IgD-negative memory B cell (primary cell): ENCODE results near the gene EVA1A. TPM values are rescaled to one million over a fixed set of nuclear protein-coding genes. Genes with fewer than 3 reads are reported as not detected.

Experiments used
- H3K27ac Mint-ChIP-seq, 3 donors: one replicate each; pipeline ENCODE4 v1.8.0; 2020 to 2022; ENCODE audit warnings: mild to moderate bottlenecking in 3 of 3, mixed read lengths in 3 of 3, moderate library complexity in 1 of 3
- H3K27me3 Mint-ChIP-seq: one replicate; pipeline ENCODE4 v1.8.0; 2021; ENCODE audit warnings: mixed read lengths
- H3K36me3 Mint-ChIP-seq: one replicate; pipeline ENCODE4 v1.8.0; 2020; ENCODE audit warnings: mild to moderate bottlenecking, mixed read lengths
- H3K4me1 Mint-ChIP-seq, 3 donors: one replicate each; pipeline ENCODE4 v1.8.0; 2020 to 2022; ENCODE audit warnings: mixed read lengths in 3 of 3, mild to moderate bottlenecking in 1 of 3
- H3K4me3 Mint-ChIP-seq, 4 donors: one replicate each; pipeline ENCODE4 v1.8.0; 2020 to 2022; ENCODE audit warnings: mild to moderate bottlenecking in 4 of 4, mixed read lengths in 4 of 4, moderate library complexity in 3 of 4
- H3K9me3 Mint-ChIP-seq, 3 donors: one replicate each; pipeline ENCODE4 v1.8.0; 2020 to 2021; ENCODE audit warnings: mixed read lengths in 3 of 3, mild to moderate bottlenecking in 1 of 3
- polyA plus RNA-seq: library from polyadenylated mRNA; unstranded; fragments of 300-500 nt; fragmentation: Illumina TruSeq; gene quantifications from one replicate; pipeline ENCODE4 v1.2.3, GENCODE V29; 2021

Gene EVA1A
- polyA plus RNA-seq, 1 donor from 2014 or later, result not detected

DNA sequence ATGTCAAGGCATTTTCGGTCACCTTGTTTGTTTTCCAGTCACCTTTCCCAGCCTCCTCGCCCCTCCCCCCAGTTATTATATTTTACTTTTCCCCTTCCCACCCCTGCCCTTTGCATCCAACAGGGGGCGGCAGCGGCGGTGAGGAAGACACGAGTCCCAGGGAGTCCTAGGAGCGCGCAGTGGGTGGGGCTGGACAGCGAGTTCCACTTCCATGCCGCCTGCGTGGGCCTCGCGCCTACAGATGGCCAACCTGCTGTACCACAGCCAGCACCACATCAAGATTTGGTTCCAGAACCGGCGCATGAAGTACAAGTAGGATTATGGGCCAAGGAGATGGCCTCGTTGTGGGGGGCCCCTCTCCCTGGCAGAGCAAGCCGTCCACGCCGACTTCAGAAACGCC lies 37.2 kb upstream of the EVA1A start:
- H3K27me3 Mint-ChIP-seq, result peaks cover 3% of the 10 kb centered on the region
- no peak overlapping the region for H3K27ac Mint-ChIP-seq
- no peaks in the 10 kb centered on the region for H3K9me3 Mint-ChIP-seq
- no peaks in the 10 kb centered on the region for H3K36me3 Mint-ChIP-seq
- H3K4me1 Mint-ChIP-seq, result no peaks in the 10 kb centered on the region
- H3K4me3 Mint-ChIP-seq, result no peak overlapping the region

DNA sequence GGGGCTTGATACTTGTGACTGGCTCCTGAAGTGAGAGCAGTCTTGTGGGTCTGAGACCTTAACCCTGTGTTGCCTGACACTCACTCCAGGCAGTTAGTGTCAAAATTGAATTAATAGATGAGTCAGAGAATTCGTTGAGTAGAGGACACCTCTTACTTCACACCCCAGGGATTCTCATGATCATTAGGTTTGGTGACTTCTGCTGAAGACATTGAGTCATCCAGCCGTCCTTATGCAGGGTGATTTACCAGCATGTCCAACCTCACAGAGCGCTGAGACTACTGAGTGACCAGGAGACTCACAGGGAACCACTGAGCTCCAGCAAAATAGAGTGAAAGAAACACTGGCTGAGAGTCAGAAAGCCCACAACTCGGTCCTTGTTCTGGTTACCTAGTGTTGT lies 36.0 kb upstream of the EVA1A start:
- no peak overlapping the region for H3K4me3 Mint-ChIP-seq
- H3K4me1 Mint-ChIP-seq, result no peaks in the 10 kb centered on the region
- H3K27ac Mint-ChIP-seq, result no peak overlapping the region
- H3K27me3 Mint-ChIP-seq, result peaks cover 2% of the 10 kb centered on the region
- no peaks in the 10 kb centered on the region for H3K9me3 Mint-ChIP-seq
- no peaks in the 10 kb centered on the region for H3K36me3 Mint-ChIP-seq

DNA sequence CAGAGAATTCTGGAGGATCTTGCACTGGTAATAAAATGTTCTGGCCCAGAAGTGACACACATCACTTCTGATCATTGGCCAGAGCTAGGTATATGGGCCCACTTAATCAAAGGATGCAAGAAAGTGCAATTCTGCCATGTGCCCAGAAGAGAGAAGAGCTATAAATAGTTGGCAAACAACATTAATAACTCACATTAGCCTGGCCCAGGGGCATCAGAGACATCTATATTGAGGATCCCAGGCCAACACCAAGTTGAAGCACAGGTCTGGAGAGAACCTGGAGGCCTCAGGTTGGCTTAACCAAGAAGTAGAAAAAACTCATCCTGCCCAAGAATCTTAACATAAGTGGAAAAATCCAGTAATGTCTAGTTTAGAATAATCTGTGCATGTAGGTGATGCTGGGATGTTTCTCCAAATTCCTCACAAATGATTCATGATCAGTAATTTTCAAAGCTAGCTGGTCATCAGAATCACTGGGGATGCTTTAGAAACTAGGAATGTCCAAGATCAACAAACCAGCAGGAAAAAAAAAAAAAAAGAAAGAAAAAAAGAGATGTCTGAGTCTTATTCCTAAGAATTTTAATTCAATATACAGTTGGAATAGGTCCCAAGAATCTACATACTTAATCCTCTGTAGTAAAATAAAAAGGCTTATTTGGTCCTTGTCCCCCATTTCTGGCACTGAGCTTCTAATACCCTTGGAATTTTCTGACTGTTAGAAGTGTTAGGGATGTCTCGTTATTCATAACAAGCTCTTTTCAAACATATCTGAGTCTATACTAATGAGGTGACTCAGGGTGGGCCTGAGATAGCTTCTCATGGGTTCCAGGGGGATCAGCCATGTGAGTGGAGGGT lies 35.0 kb upstream of the EVA1A start:
- Mint-ChIP-seq H3K9me3 (peaks cover 0 to 1% (median 0%) of the 10 kb centered on the region in 3 donors), H3K36me3 (no peaks in the 10 kb centered on the region), H3K4me1 (no peaks in the 10 kb centered on the region), H3K27me3 (peaks cover 3% of the 10 kb centered on the region), H3K4me3 (no peak overlapping the region), H3K27ac (no peak overlapping the region)

DNA sequence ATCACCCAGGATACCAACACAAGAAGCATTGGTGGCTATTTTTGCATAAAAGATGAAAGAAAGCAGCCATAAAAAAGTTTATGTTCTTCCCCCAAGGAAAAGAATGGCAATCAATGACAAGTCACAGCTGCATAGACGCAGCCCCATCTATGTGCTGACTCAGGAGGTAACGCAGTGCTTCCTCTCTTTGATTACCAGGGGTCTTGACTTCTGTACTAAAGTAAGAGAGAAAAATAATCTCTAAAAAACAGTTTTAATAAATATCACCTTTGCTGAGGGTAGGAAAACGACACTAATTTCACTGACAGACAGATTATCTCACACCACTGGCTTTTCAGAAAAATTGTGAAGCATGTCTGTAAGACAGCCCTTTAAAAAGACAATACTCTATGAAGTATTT lies 33.9 kb upstream of the EVA1A start:
- Mint-ChIP-seq H3K9me3 (peaks cover 0 to 4% (median 0%) of the 10 kb centered on the region in 3 donors), H3K27ac (no peak overlapping the region), H3K27me3 (peaks cover 6% of the 10 kb centered on the region), H3K4me3 (no peak overlapping the region), H3K36me3 (no peaks in the 10 kb centered on the region), H3K4me1 (no peaks in the 10 kb centered on the region)

DNA sequence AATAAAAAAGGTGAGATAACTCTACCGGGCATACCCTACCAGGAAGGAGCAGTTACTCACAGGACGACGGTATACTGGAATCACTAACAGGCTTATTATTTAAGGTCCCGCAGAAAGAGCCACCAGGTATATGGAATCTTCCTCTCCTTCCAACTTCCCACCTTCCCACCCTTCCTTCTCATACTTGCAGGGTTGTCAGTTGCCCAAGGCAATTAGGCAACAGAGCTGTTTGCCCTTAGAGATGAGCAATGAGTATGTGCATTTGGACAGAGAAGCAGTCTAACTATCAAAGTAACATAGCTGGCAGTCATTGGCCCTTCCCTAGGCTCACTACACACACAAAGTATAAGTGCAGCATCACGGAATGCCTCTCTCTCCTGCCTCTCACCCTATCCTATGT lies 32.1 kb upstream of the EVA1A start:
- H3K9me3 Mint-ChIP-seq, result peaks cover 0 to 6% (median 0%) of the 10 kb centered on the region in 3 donors
- H3K4me3 Mint-ChIP-seq, result no peak overlapping the region
- peaks cover 9% of the 10 kb centered on the region for H3K27me3 Mint-ChIP-seq

DNA sequence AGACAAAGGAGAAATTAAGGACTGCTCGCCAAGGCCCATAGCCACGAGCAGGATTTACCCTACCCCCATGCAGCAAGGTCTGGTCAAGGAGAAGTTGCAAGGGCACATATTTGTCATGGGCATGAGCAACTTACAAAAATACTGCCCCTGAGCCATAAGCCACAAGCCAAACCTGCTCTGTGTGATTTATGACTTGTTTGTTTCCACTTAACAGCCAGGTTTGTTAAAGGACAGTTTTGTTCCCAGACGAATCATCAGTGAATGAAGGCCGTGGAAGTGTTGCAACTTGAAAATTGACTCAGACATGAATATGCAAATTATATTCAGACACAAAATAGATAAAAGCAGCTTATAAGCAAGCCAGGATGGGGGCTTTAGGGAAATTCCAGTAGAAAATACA lies 31.3 kb upstream of the EVA1A start:
- Mint-ChIP-seq H3K27me3 (peaks cover 9% of the 10 kb centered on the region), H3K27ac (no peak overlapping the region), H3K4me3 (no peak overlapping the region), H3K4me1 (no peaks in the 10 kb centered on the region), H3K9me3 (peaks cover 0 to 6% (median 0%) of the 10 kb centered on the region in 3 donors), H3K36me3 (no peaks in the 10 kb centered on the region)

More for the DNA sequence above, 32.1 kb upstream of the EVA1A start:
- H3K36me3 Mint-ChIP-seq, result no peaks in the 10 kb centered on the region
- no peaks in the 10 kb centered on the region for H3K4me1 Mint-ChIP-seq
- no peak overlapping the region for H3K27ac Mint-ChIP-seq

DNA sequence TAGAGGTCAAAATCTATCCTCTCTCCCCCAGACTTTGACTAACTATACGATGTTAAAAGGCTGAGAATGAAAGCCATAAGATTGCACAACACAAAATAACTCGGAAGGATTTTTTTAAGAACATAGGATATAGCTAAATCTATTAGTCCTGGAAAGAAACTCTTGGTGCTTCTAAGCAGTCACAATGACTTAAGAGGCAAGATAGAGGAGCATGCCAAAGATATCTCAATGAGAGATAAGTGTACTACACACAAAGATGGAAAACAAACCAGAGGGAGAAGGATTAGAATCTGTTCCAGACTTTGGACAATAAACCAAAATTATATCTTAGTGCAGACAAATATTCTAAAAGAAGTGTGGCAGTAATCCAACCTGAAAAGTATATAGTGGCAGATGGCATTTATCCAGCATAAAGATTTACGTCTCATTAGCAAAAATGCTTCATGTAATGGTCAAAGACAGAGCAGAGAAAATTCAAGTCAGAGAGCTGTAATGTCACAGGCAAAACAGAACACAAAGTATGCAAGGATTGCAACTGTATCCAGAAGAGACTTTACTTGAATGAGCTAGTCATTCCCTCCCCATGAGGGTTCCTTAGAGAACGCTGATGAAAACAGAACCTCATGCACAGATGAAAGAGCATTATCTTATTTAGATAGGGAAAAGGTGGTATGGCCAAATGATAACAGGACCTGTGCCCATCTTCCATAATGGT lies 28.8 kb upstream of the EVA1A start:
- Mint-ChIP-seq H3K27ac (no peak overlapping the region), H3K4me3 (no peak overlapping the region), H3K27me3 (peaks cover 9% of the 10 kb centered on the region), H3K9me3 (peaks cover 0 to 6% (median 0%) of the 10 kb centered on the region in 3 donors), H3K4me1 (no peaks in the 10 kb centered on the region), H3K36me3 (no peaks in the 10 kb centered on the region)

DNA sequence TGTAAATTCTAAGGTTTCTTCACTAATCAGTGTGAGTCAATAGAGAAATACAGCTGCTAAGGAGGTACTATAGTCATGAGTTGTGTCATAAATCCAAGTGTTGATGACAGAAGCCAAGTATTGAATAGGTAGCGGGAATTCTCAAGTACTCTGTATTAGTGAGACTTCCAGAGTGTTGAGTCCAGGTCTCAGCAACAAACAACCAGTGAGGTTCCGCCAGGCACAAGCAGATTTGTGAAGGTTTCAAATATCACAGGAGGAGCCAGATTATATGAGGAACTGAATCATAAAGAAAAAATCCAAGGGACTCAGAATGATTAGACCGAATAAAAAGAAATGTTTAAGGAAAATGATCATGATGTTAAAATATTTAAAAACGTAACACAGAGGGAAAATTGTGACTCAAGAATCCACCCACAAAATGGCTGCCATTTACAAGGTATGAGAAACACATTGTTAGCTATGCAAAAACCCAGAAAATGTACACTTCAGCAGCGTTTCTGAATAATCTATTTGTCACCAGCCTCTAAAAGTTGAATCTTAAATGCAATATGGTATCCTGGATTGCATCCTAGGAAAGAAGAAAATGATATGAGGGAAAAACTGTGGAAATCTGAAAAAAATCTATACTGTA lies 27.3 kb upstream of the EVA1A start:
- H3K36me3 Mint-ChIP-seq, result no peaks in the 10 kb centered on the region
- H3K4me3 Mint-ChIP-seq, result no peak overlapping the region
- peaks cover 0 to 6% (median 0%) of the 10 kb centered on the region in 3 donors for H3K9me3 Mint-ChIP-seq
- H3K27ac Mint-ChIP-seq, result no peak overlapping the region
- no peaks in the 10 kb centered on the region for H3K4me1 Mint-ChIP-seq
- H3K27me3 Mint-ChIP-seq, result peaks cover 9% of the 10 kb centered on the region

DNA sequence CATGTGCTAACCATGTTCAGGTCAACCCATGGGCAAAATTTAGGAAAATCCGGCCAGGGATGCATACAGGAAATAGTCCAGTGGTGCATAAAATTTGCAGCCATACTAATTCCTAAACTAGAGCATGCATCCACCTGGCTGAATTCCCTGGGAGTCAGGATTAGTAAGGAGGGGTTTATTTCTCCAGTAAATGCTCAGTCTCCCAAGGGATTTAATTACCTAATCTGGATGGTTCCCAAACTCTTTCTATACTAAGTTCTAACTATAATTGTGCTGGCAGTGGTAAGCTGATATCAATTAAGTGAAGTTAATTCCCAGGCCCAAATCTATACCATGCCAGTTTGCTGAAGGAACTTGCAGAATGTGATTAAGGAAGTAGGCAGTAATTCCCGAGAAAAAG lies 26.2 kb upstream of the EVA1A start:
- Mint-ChIP-seq H3K4me3 (no peak overlapping the region), H3K9me3 (peaks cover 0 to 6% (median 0%) of the 10 kb centered on the region in 3 donors), H3K4me1 (no peaks in the 10 kb centered on the region), H3K27ac (no peak overlapping the region), H3K36me3 (no peaks in the 10 kb centered on the region), H3K27me3 (peaks cover 11% of the 10 kb centered on the region)

DNA sequence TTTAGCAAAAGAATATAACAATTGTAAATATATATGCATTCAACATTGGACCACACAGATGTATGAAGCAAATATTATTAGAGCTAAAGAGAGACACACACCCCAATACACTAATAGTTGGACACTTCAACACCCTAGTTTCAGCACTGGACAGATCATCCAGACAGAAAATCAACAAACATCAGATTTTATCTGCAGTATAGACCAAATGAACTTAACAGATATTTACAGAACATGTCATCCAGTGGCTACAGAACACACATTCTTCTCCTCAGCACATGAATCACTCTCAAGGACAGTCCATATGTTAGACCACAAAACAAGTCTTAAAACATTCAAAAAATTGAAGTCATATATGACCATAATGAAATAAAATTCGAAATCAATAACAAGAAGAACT lies 22.1 kb upstream of the EVA1A start:
- H3K9me3 Mint-ChIP-seq, result peaks cover 0 to 4% (median 0%) of the 10 kb centered on the region in 3 donors
- H3K27ac Mint-ChIP-seq, result no peak overlapping the region
- H3K36me3 Mint-ChIP-seq, result peaks cover 3% of the 10 kb centered on the region
- H3K27me3 Mint-ChIP-seq, result peaks cover 9% of the 10 kb centered on the region
- no peak overlapping the region for H3K4me3 Mint-ChIP-seq
- H3K4me1 Mint-ChIP-seq, result no peaks in the 10 kb centered on the region

DNA sequence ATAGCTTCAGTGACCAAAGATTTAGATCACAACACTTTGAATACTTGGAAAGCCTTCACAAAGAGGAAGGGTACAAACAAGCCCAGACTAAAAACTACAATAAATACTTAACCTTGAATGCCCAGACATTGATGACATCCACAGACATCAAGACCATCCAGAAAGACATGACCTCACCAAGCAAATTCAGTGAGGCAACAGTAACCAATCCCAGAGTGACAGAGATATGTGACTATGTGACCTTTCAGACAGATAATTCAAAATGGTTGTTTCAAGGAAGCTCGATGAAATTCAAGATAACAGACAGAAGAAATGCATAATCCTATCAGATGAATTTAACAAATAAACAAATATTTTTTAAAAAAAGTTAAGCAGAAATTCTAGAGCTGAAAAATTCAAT lies 19.9 kb upstream of the EVA1A start:
- H3K27ac Mint-ChIP-seq, result no peak overlapping the region

DNA sequence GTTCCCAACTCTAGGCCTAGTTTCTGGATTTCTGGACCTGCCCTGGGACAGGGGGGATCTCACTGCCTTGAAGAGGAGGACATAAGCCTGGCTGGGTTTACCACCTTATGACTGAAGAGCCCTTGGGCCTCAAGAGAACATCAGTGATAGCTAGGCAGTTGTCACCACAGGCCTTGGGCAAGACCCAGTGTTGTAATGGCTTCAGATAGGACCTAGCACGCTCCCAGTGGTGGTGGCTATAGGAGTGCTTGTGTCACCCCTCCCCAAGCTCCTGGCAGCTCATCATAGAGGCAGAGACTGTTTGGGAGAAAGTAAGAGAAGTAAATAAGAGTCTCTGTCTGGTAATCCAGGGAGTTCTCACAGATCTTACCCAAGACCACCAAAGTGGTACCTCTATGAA lies 19.4 kb upstream of the EVA1A start:
- Mint-ChIP-seq H3K27ac (no peak overlapping the region), H3K9me3 (peaks cover 0 to 5% (median 4%) of the 10 kb centered on the region in 3 donors), H3K4me3 (no peak overlapping the region), H3K4me1 (no peaks in the 10 kb centered on the region), H3K27me3 (peaks cover 9% of the 10 kb centered on the region), H3K36me3 (peaks cover 3% of the 10 kb centered on the region)

More for the DNA sequence above, 19.9 kb upstream of the EVA1A start:
- Mint-ChIP-seq H3K27me3 (peaks cover 9% of the 10 kb centered on the region), H3K36me3 (peaks cover 3% of the 10 kb centered on the region), H3K9me3 (peaks cover 0 to 4% (median 2%) of the 10 kb centered on the region in 3 donors), H3K4me1 (no peaks in the 10 kb centered on the region), H3K4me3 (no peak overlapping the region)

DNA sequence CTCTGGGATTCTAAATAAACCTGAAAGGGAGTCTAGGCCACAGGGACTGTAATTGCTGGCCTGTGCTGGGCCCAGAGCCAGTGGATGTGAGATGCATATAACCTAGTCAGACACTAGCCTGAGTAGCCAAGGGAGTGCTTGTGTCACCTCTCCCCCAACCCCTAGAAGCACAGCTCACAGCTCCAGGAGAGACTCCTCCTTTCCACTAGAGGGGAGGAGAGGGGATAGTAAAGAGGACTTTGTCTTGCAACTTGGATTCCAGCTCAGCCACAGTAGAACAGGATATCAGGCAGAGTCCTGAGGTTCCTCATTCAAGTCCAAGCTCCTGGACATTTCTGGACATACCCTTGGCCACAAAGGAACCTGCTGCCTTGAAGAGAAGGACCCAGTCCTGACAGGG lies 18.4 kb upstream of the EVA1A start:
- H3K27me3 Mint-ChIP-seq, result peaks cover 9% of the 10 kb centered on the region
- H3K4me3 Mint-ChIP-seq, result no peak overlapping the region
- H3K4me1 Mint-ChIP-seq, result no peaks in the 10 kb centered on the region
- H3K9me3 Mint-ChIP-seq, result peaks cover 0 to 5% (median 4%) of the 10 kb centered on the region in 3 donors
- no peak overlapping the region for H3K27ac Mint-ChIP-seq
- peaks cover 3% of the 10 kb centered on the region for H3K36me3 Mint-ChIP-seq

DNA sequence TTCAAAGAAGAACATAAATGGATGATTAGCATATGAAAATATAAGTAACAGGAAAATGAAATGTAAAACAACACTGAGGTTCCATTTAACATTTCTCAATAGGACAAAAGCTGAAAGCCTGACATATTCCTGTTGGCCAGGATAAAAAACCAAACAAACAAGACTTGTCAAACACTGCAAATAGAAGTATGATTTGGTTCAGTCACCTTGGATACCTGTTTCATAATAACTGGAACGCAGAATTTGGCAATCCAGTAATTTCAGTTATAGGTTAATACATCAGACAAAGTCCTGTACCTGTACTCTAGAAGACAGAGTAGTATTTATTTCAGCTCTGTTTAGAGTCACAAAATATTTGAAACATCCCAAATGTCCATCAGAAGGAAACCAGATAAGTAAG lies 16.5 kb upstream of the EVA1A start:
- Mint-ChIP-seq H3K27ac (no peak overlapping the region), H3K9me3 (peaks cover 0 to 5% (median 4%) of the 10 kb centered on the region in 3 donors), H3K36me3 (peaks cover 3% of the 10 kb centered on the region), H3K4me3 (no peak overlapping the region), H3K27me3 (peaks cover 12% of the 10 kb centered on the region), H3K4me1 (no peaks in the 10 kb centered on the region)

DNA sequence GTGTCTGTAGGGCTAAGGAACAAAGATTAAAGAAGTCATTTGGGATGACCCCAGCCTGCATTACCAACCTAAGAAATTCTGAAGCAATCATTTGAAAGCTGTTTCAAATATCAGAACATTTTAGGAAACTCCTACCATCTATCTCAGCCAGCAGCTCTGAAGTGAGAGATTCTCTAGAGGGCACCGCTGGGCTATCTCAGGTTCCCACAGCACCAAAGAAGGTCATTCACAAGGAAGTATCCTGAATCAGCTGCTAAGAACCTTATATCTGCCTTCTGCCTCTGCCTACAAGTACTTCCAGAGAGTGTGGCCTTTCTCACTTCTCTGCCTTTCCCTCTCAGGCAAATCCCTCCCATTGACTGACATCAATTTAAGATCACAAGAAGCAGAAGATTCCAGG lies 13.4 kb upstream of the EVA1A start:
- Mint-ChIP-seq H3K4me3 (no peak overlapping the region), H3K36me3 (peaks cover 3% of the 10 kb centered on the region), H3K27ac (no peak overlapping the region), H3K4me1 (no peaks in the 10 kb centered on the region), H3K9me3 (peaks cover 0 to 5% (median 3%) of the 10 kb centered on the region in 3 donors), H3K27me3 (peaks cover 14% of the 10 kb centered on the region)
